Measurements from ENCODE around the gene MAML3. TPM values are rescaled to one million over a fixed set of nuclear protein-coding genes. Genes with fewer than 3 reads are reported as not detected.

MAML3 gene
- polyA plus RNA-seq, 1 donor (not counting 4 experiments of a cell fraction or from before 2014, with no cell fraction given): 0.68 TPM

- DNase-seq (ENCODE audit: low read depth, low spot score) (no peak), FAIRE-seq (no peak)
- Histone ChIP-seq H3K27ac (ENCODE audit: control insufficient read depth, insufficient read depth, low read length) (no peak overlapping the region), H3K4me1 (ENCODE audit: control insufficient read depth, extremely low read depth, insufficient read depth, low read length) (peaks cover 13% of the 10 kb centered on the region), H3K36me3 (ENCODE audit: control insufficient read depth in 2 of 2, extremely low read depth in 1 of 2, insufficient read depth in 2 of 2, low read length in 2 of 2) (no peaks in the 10 kb centered on the region), H3K79me2 (ENCODE audit: control insufficient read depth, insufficient read depth, low read length) (no peaks in the 10 kb centered on the region), H2AFZ (ENCODE audit: control insufficient read depth, low read length) (no peak overlapping the region), H4K20me1 (ENCODE audit: control insufficient read depth, extremely low read depth, insufficient read depth, low read length) (no peaks in the 10 kb centered on the region), H3K4me2 (ENCODE audit: control insufficient read depth, extremely low read depth, insufficient read depth, low read depth, low read length) (no peak overlapping the region), H3K9ac (ENCODE audit: control insufficient read depth, extremely low read depth, insufficient read depth, low read length) (no peak overlapping the region), H3K9me3 (ENCODE audit: control insufficient read depth, low read depth, low read length) (no peaks in the 10 kb centered on the region), H3K9me1 (ENCODE audit: control insufficient read depth, extremely low read depth, insufficient read depth, low read length) (no peaks in the 10 kb centered on the region), H3K4me3 (ENCODE audit: control insufficient read depth in 2 of 3, extremely low read depth in 1 of 3, insufficient read depth in 2 of 3, low read depth in 1 of 3, low read length in 3 of 3) (no peak overlapping the region), H3K27me3 (ENCODE audit: control insufficient read depth, extremely low read depth, insufficient read depth, low read length) (no peaks in the 10 kb centered on the region)
- TF ChIP-seq CTCF (optimal IDR thresholded peaks at IDR 0.05 in 1 of 3, IDR thresholded peaks at IDR 0.05 in 1 of 3, conservative IDR thresholded peaks at IDR 0.05 in 1 of 3; ENCODE audit: extremely low read depth in 1 of 3, insufficient read depth in 2 of 3, low read length in 3 of 3) (no peak), EZH2 (IDR thresholded peaks at IDR 0.05; ENCODE audit: low read length) (no peak)
- dilution Hi-C loops (cut with MboI; ENCODE audit: extremely low pct_ligation_motif_present, low sequenced_read_pairs): no loop called here
Measured at GRCh38 chr4:140103676-140104075, 50.3 kb downstream of the MAML3 start.

GRCh38 chr4:140102421-140102820 lies 51.6 kb downstream of the MAML3 start:
- Histone ChIP-seq H3K4me3 (ENCODE audit: control insufficient read depth in 2 of 3, extremely low read depth in 1 of 3, insufficient read depth in 2 of 3, low read depth in 1 of 3, low read length in 3 of 3) (no peak overlapping the region), H3K36me3 (ENCODE audit: control insufficient read depth in 2 of 2, extremely low read depth in 1 of 2, insufficient read depth in 2 of 2, low read length in 2 of 2) (no peaks in the 10 kb centered on the region), H3K27ac (ENCODE audit: control insufficient read depth, insufficient read depth, low read length) (no peak overlapping the region), H3K4me1 (ENCODE audit: control insufficient read depth, extremely low read depth, insufficient read depth, low read length) (peaks cover 23% of the 10 kb centered on the region), H2AFZ (ENCODE audit: control insufficient read depth, low read length) (no peak overlapping the region), H3K4me2 (ENCODE audit: control insufficient read depth, extremely low read depth, insufficient read depth, low read depth, low read length) (no peak overlapping the region), H3K9me3 (ENCODE audit: control insufficient read depth, low read depth, low read length) (no peaks in the 10 kb centered on the region), H3K27me3 (ENCODE audit: control insufficient read depth, extremely low read depth, insufficient read depth, low read length) (no peaks in the 10 kb centered on the region), H3K79me2 (ENCODE audit: control insufficient read depth, insufficient read depth, low read length) (no peaks in the 10 kb centered on the region), H4K20me1 (ENCODE audit: control insufficient read depth, extremely low read depth, insufficient read depth, low read length) (no peaks in the 10 kb centered on the region), H3K9me1 (ENCODE audit: control insufficient read depth, extremely low read depth, insufficient read depth, low read length) (no peaks in the 10 kb centered on the region), H3K9ac (ENCODE audit: control insufficient read depth, extremely low read depth, insufficient read depth, low read length) (no peak overlapping the region)
- FAIRE-seq (no peak), DNase-seq (ENCODE audit: low read depth, low spot score) (peak; percentile 41)
- dilution Hi-C loops (cut with MboI; ENCODE audit: extremely low pct_ligation_motif_present, low sequenced_read_pairs): no loop called here
- no peak for TF ChIP-seq CTCF (optimal IDR thresholded peaks at IDR 0.05 in 1 of 3, IDR thresholded peaks at IDR 0.05 in 1 of 3, conservative IDR thresholded peaks at IDR 0.05 in 1 of 3; ENCODE audit: extremely low read depth in 1 of 3, insufficient read depth in 2 of 3, low read length in 3 of 3)
- TF ChIP-seq EZH2 (IDR thresholded peaks at IDR 0.05; ENCODE audit: low read length): no peak
